HepG2 (cell line): Measurements from ENCODE around the gene IFNA7. TPM values are rescaled to one million over a fixed set of nuclear protein-coding genes. Genes with fewer than 3 reads are reported as not detected.

Source experiments
- ATAC-seq: fragments of 200-7000 bp; cut with Tn5 transposase; 3 replicates; pipeline ENCODE4 v1.9.1; 2020; ENCODE audit warnings: mild to moderate bottlenecking, moderate library complexity
- BruUV-seq: library from RNA; stranded (reverse); fragments of 400-500 nt; replicated peaks from 2 replicates; lab custom pipeline; 2021; lab: Mats Ljungman, UMichigan
- CTCF ChIA-PET: fragments of 300-600 bp; formaldehyde crosslinking; extraction: SDS; loops from one replicate; lab custom pipeline; 2021; ENCODE audit warnings: low total read pairs, inconsistent platforms, low intra/inter-chr PET ratio; lab: Yijun Ruan, JAX
- POLR2A ChIA-PET: fragments of 350-600 bp; sonication (Branson Sonifier 250); formaldehyde crosslinking; loops from one replicate; lab custom pipeline; 2020; ENCODE audit warnings: antibody characterized with exemption, inconsistent platforms; lab: Yijun Ruan, JAX
- DNase-seq: peaks from one replicate; pipeline ENCODE4 v3.0.0-alpha.2; 2015; ENCODE audit warnings: low spot score
- FAIRE-seq: peaks from 3 replicates; lab custom pipeline; 2011; peaks lifted over from hg19 to GRCh38; lab: Jason Lieb, UNC
- H2AFZ ChIP-seq: one replicate; pipeline ENCODE4 v1.6.1; 2011; ENCODE audit warnings: low read length, inconsistent platforms
- H3K27ac ChIP-seq: fragments of 300-600 bp; 3 replicates; pipeline ENCODE4 v1.8.0; 2011; ENCODE audit warnings: mixed run types, mild to moderate bottlenecking, mixed read lengths, low read length, inconsistent platforms; ENCODE audit not compliant: insufficient read depth; ENCODE audit errors: extremely low read length
- H3K27me3 ChIP-seq, 2 experiments: fragments of 200-600 bp in 1 of 2; 2 replicates in 1 of 2; 3 replicates in 1 of 2; pipeline versions ENCODE4 v1.6.0 to v1.8.0; 2011; ENCODE audit warnings: low read length in 2 of 2, mild to moderate bottlenecking in 2 of 2, moderate library complexity in 2 of 2, inconsistent platforms in 1 of 2; ENCODE audit not compliant: insufficient read depth in 2 of 2, control insufficient read depth in 1 of 2
- H3K36me3 ChIP-seq, 2 experiments: fragments of 200-600 bp in 1 of 2; replicated peaks in 1 of 2; 2 replicates in 1 of 2; 3 replicates in 1 of 2; pipeline versions ENCODE4 v1.5.1 to v1.8.0; 2011; ENCODE audit warnings: low read length in 2 of 2, inconsistent platforms in 1 of 2; ENCODE audit not compliant: insufficient read depth in 2 of 2, control insufficient read depth in 1 of 2
- H3K4me1 ChIP-seq: 2 replicates; pipeline ENCODE4 v1.5.1; 2012; ENCODE audit warnings: low read length, inconsistent platforms; ENCODE audit not compliant: insufficient read depth
- H3K4me2 ChIP-seq: 2 replicates; pipeline ENCODE4 v1.6.0; 2011; ENCODE audit warnings: low read depth, low read length, inconsistent platforms
- H3K4me3 ChIP-seq, 3 experiments: fragments of 200-600 bp in 1 of 3; sonication (generic), shearing (Covaris generic) in 1 of 3; replicated peaks in 1 of 3; 2 replicates each; pipeline ENCODE4 v1.5.1; 2011 to 2016; ENCODE audit warnings: low read length in 3 of 3, inconsistent platforms in 2 of 3, low read depth in 2 of 3, mild to moderate bottlenecking in 2 of 3, control low read depth in 1 of 3, mixed read lengths in 1 of 3; ENCODE audit not compliant: insufficient read depth in 1 of 3
- H3K79me2 ChIP-seq: one replicate; pipeline ENCODE4 v1.6.1; 2011; ENCODE audit warnings: low read length, inconsistent platforms; ENCODE audit not compliant: insufficient read depth
- H3K9ac ChIP-seq: 2 replicates; pipeline ENCODE4 v1.6.0; 2011; ENCODE audit warnings: mild to moderate bottlenecking, low read depth, low read length, inconsistent platforms; ENCODE audit not compliant: insufficient read depth
- H3K9me3 ChIP-seq: 2 replicates; pipeline ENCODE4 v1.5.1; 2012; ENCODE audit warnings: mild to moderate bottlenecking, low read length
- H4K20me1 ChIP-seq: 2 replicates; pipeline ENCODE4 v1.6.0; 2011; ENCODE audit warnings: inconsistent platforms, mild to moderate bottlenecking, low read length, moderate library complexity; ENCODE audit not compliant: insufficient read depth
- GATAD1 ChIP-seq: IDR thresholded peaks from 2 replicates; pipeline ENCODE4 v1.6.1; 2016; ENCODE audit warnings: missing genetic modification reagents, missing compliant biosample characterization
- MAFK ChIP-seq, 2 experiments: IDR thresholded peaks in 1 of 2; conservative IDR thresholded peaks in 1 of 2; 2 replicates each; pipeline ENCODE4 v1.6.1; 2011; ENCODE audit warnings: improper control_type of control experiment in 2 of 2, low read length in 2 of 2
- RBFOX2 ChIP-seq: fragments of 200-400 bp; formaldehyde crosslinking; IDR thresholded peaks from 2 replicates; pipeline ENCODE4 v1.6.1; 2017; ENCODE audit warnings: low read depth, mild to moderate bottlenecking, low read length
- SETDB1 ChIP-seq: sonication (generic); formaldehyde crosslinking; IDR thresholded peaks from 2 replicates; pipeline ENCODE4 v1.5.1; 2020; ENCODE audit warnings: missing genetic modification reagents, mild to moderate bottlenecking, borderline replicate concordance
- SYNCRIP ChIP-seq: fragments of 200-400 bp; formaldehyde crosslinking; IDR thresholded peaks from 2 replicates; pipeline ENCODE4 v1.6.1; 2018; ENCODE audit warnings: mild to moderate bottlenecking, low read depth, low read length; ENCODE audit not compliant: insufficient read depth
- ZBTB33 ChIP-seq: sonication (generic); formaldehyde crosslinking; IDR thresholded peaks from 2 replicates; pipeline ENCODE4 v1.4.0; 2020; ENCODE audit warnings: missing genetic modification reagents
- ZFYVE20 ChIP-seq: sonication (generic); formaldehyde crosslinking; IDR thresholded peaks from 2 replicates; pipeline ENCODE4 v1.8.0; 2023; ENCODE audit warnings: low read depth, mild to moderate bottlenecking, moderate library complexity, missing genetic modification reagents, borderline replicate concordance
- ZNF230 ChIP-seq: sonication (generic); formaldehyde crosslinking; IDR thresholded peaks from 2 replicates; pipeline ENCODE4 v1.4.0; 2020; ENCODE audit warnings: mild to moderate bottlenecking, missing genetic modification reagents
- ZNF552 ChIP-seq: sonication (generic); formaldehyde crosslinking; IDR thresholded peaks from 2 replicates; pipeline ENCODE4 v1.9.0; 2022; ENCODE audit warnings: missing genetic modification reagents, mild to moderate bottlenecking, borderline replicate concordance
- WGBS: methylation state at CpG from one replicate; pipeline ENCODE4 v1.1.6; 2017; ENCODE audit warnings: low lambda C conversion rate; 5-methylcytosine and 5-hydroxymethylcytosine counted together
- in situ Hi-C: cut with HindIII; loops from 2 replicates; pipeline ENCODE4 v1.10.0; 2017; ENCODE audit warnings: low pct_unique_long_range_greater_than_20kb; ENCODE audit not compliant: extremely low pct_ligation_motif_present
- intact Hi-C: fragments of 100-400 bp; cut with micrococcal nuclease; formaldehyde crosslinking; loops from one replicate; pipeline ENCODE4 v1.10.0; 2022; ENCODE audit not compliant: unreplicated experiment
- polyA plus RNA-seq, 8 experiments: library from polyadenylated mRNA; depleted of rRNA in 3 of 8; stranded (reverse) in 7 of 8; unstranded in 1 of 8; fragments of >200 nt; fragmentation: Illumina TruSeq in 4 of 8; extraction: Trizol in 4 of 8; gene quantifications; 2 replicates each; pipeline versions ENCODE4 v1.2.1 to v1.2.3, GENCODE V29; 2011 to 2016; ENCODE audit warnings: low read depth in 4 of 8, missing spikeins in 1 of 8, mixed read lengths in 1 of 8; ENCODE audit not compliant: insufficient read depth in 1 of 8
- total RNA-seq, 5 experiments: library from RNA; depleted of rRNA; stranded (reverse); fragments of >200 nt; fragmentation: Illumina TruSeq; extraction: Trizol; gene quantifications; 2 replicates each; pipeline ENCODE4 v1.2.3, GENCODE V29; 2016; ENCODE audit warnings: low read depth in 1 of 5
- TF ChIP-seq, protein P1 (sequence below): sonication (generic); formaldehyde crosslinking; IDR thresholded peaks from 2 replicates; pipeline ENCODE4 v1.4.0; 2020; ENCODE audit warnings: missing genetic modification reagents, mild to moderate bottlenecking, borderline replicate concordance

IFNA7 gene
- total and polyA plus RNA-seq, 2 of the 13 experiments (the other 11 are each of a cell fraction or from before 2014, with no cell fraction given) = not detected

- FAIRE-seq = no peak
- BruUV-seq = no TSS peak
- Histone ChIP-seq H4K20me1 (no peaks in the 10 kb centered on the region), H3K9ac (no peak overlapping the region), H3K27ac (no peak overlapping the region), H3K27me3 (no peaks in the 10 kb centered on the region), H3K4me2 (no peak overlapping the region), H2AFZ (no peak overlapping the region), H3K79me2 (no peaks in the 10 kb centered on the region), H3K4me1 (no peaks in the 10 kb centered on the region), H3K9me3 (no peaks in the 10 kb centered on the region), H3K36me3 (no peaks in the 10 kb centered on the region), H3K4me3 (no peak overlapping the region)
- ATAC-seq = no peak
- CTCF ChIA-PET = no interaction called here
- WGBS = 10% methylated on average over 2 of the region's 2 CpGs
- intact Hi-C loops (no loop called here), in situ Hi-C loops (no loop called here)
- DNase-seq = no peak
- POLR2A ChIA-PET = no interaction called here
- TF ChIP-seq ZNF230 (CRISPR knock-in tag) (no peak), RBFOX2 (no peak), SETDB1 (CRISPR knock-in tag) (no peak), MAFK (conservative IDR thresholded peaks at IDR 0.05 in 1 of 2, IDR thresholded peaks at IDR 0.05 in 1 of 2; ENCODE audit: low read length in 2 of 2) (no peak), SYNCRIP (no peak), ZBTB33 (no peak), ZNF552 (no peak), GATAD1 (CRISPR knock-in tag) (no peak), ZFYVE20 (CRISPR knock-in tag) (no peak)
- TF ChIP-seq, protein P1, sequence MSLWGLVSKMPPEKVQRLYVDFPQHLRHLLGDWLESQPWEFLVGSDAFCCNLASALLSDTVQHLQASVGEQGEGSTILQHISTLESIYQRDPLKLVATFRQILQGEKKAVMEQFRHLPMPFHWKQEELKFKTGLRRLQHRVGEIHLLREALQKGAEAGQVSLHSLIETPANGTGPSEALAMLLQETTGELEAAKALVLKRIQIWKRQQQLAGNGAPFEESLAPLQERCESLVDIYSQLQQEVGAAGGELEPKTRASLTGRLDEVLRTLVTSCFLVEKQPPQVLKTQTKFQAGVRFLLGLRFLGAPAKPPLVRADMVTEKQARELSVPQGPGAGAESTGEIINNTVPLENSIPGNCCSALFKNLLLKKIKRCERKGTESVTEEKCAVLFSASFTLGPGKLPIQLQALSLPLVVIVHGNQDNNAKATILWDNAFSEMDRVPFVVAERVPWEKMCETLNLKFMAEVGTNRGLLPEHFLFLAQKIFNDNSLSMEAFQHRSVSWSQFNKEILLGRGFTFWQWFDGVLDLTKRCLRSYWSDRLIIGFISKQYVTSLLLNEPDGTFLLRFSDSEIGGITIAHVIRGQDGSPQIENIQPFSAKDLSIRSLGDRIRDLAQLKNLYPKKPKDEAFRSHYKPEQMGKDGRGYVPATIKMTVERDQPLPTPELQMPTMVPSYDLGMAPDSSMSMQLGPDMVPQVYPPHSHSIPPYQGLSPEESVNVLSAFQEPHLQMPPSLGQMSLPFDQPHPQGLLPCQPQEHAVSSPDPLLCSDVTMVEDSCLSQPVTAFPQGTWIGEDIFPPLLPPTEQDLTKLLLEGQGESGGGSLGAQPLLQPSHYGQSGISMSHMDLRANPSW = no peak
Observed at GRCh38 chr9:21233258-21233657, 31.3 kb upstream of the IFNA7 start.
